Esophagus squamous epithelium (tissue), 4 donors: ENCODE results near the gene CSTPP1.

Experiments used
- POLR2A ChIP-seq, 4 donors: fragments of 450-650 bp; IDR thresholded peaks; one replicate each; pipeline ENCODE4 v1.6.1; 2017; ENCODE audit warnings: antibody characterized with exemption in 4 of 4, mild to moderate bottlenecking in 4 of 4, moderate library complexity in 3 of 4
- TF ChIP-seq, protein P1 (sequence below), 6 experiments: fragments of 450-650 bp in 4 of 6; fragments of 200-600 bp in 2 of 6; sonication (generic) in 2 of 6; IDR thresholded peaks; one replicate each; pipeline ENCODE4 v1.5.1; 2016 to 2019; ENCODE audit warnings: antibody characterized with exemption in 6 of 6, mild to moderate bottlenecking in 4 of 6, moderate library complexity in 4 of 6

DNA sequence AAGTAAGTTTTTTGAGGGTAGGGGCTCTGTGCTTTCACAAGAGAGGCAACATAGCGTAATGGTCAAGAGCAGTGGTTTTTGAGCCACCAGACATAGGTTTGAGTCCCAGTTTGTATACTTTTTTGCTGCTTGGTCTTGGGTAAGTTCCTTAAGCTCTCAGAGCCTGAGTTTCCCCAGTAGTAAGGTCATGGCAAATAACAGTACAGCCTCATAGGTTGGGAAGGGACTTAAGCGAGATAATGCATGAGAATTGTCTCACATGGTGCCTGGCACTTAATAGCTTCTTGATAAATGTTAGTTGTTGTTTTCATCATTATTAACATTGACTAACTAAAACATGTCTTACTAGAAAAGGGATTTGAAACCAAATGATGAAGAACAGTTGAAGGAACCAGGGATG, 157.0 kb downstream of the CSTPP1 start:
- TF ChIP-seq, protein P1, sequence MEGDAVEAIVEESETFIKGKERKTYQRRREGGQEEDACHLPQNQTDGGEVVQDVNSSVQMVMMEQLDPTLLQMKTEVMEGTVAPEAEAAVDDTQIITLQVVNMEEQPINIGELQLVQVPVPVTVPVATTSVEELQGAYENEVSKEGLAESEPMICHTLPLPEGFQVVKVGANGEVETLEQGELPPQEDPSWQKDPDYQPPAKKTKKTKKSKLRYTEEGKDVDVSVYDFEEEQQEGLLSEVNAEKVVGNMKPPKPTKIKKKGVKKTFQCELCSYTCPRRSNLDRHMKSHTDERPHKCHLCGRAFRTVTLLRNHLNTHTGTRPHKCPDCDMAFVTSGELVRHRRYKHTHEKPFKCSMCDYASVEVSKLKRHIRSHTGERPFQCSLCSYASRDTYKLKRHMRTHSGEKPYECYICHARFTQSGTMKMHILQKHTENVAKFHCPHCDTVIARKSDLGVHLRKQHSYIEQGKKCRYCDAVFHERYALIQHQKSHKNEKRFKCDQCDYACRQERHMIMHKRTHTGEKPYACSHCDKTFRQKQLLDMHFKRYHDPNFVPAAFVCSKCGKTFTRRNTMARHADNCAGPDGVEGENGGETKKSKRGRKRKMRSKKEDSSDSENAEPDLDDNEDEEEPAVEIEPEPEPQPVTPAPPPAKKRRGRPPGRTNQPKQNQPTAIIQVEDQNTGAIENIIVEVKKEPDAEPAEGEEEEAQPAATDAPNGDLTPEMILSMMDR (IDR thresholded peaks at IDR 0.05) = no peak
- TF ChIP-seq POLR2A (IDR thresholded peaks at IDR 0.05) = no peak
